GM12874 (cell line): ENCODE measurements around the gene PIK3CB.

ENCODE experiments used
- CTCF ChIP-seq: IDR thresholded peaks from 2 replicates; pipeline ENCODE4 v1.5.1; 2011; ENCODE audit warnings: low read depth, mild to moderate bottlenecking, control low read depth, low read length, moderate library complexity; ENCODE audit not compliant: insufficient read depth

PIK3CB gene

GRCh38 chr3:138845181-138845601 lies 10.5 kb upstream of the PIK3CB start:
- no peak for TF ChIP-seq CTCF

- TF ChIP-seq CTCF = no peak
These were observed 7.9 kb upstream of the PIK3CB start for GRCh38 chr3:138842483-138843188.

GRCh38 chr3:138835397-138835757 lies 649 bp upstream of the PIK3CB start:
- no peak for TF ChIP-seq CTCF

GRCh38 chr3:138833899-138834595 lies 681 bp downstream of the PIK3CB start:
- TF ChIP-seq CTCF = peak; percentile 51

GRCh38 chr3:138829886-138830510 lies 4.7 kb downstream of the PIK3CB start:
- no peak for TF ChIP-seq CTCF

- TF ChIP-seq CTCF = no peak
These were observed 5.6 kb downstream of the PIK3CB start for GRCh38 chr3:138829097-138829496.

- no peak for TF ChIP-seq CTCF
These were observed 7.5 kb downstream of the PIK3CB start for GRCh38 chr3:138827222-138827621.
